HG03066 (cell line): ENCODE data around the gene STYK1.
"Not testable (repeated sequence)": the region's sequence is repeated elsewhere in the genome, so short reads cannot be mapped to it uniquely, and the experiment has no call there.

Experiments used
- ATAC-seq: cut with Tn5 transposase; IDR thresholded peaks from one replicate; pipeline ENCODE4 v1.9.1; 2021; ENCODE audit warnings: low read depth; ENCODE audit not compliant: unreplicated experiment

STYK1 gene

GRCh38 chr12:10624605-10625004 lies 49.2 kb downstream of the STYK1 start:
- ATAC-seq, result no peak

- no peak for ATAC-seq
Observed at GRCh38 chr12:10623131-10623530, 50.7 kb downstream of the STYK1 start.

DNA sequence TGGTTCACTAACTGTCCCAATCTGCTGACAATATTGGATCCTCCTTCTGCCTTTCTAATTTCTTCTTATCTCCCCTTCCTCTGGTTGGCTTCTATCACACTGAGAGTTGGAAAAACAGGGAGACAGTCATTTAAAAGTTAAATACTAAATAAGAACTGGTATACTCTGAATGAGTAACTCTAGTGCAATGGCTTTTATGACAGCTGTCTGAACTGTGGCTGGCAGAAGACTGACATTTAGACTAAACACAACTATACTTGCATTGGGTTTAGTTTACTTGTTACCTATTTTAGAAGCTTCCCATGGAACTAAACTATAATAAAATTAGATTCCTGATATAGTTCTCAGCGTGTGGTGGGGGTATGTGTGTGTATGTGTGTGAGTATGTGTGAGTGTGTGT lies 52.6 kb downstream of the STYK1 start:
- no peak for ATAC-seq

DNA sequence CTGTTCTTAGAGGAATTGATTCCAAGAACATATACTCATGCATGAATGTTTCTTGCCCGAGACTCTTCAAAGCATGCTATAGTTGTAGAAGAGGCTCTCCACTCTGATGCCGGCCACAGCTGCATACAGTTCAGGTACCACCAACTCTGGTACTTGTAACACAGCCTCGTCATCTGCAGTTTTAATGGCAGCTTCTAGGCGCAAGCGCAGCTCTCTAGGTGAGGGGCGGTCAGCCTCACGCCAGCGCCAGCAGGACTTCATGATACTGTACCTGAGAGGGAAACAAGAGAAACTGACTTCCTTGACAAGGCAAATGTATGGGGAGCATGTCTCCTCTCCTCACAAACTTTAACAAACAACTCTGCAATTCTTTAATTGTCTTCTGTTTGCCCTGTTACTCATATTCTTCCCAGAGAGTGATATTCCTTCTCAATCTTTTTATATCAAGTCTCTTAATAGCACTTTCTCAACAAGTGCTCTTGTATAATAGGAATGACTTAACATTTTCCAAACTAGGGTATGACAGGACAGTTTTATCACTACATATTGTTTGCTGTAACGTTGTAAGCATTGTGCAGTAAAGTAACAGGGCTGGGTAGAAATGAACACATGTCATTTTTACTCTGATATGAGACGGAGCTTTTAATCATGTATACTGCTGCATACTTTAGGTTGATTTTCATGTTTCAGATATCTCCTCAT lies 53.6 kb downstream of the STYK1 start:
- no peak for ATAC-seq

- no peak for ATAC-seq
Observed at GRCh38 chr12:10618338-10618987, 55.4 kb downstream of the STYK1 start.

DNA sequence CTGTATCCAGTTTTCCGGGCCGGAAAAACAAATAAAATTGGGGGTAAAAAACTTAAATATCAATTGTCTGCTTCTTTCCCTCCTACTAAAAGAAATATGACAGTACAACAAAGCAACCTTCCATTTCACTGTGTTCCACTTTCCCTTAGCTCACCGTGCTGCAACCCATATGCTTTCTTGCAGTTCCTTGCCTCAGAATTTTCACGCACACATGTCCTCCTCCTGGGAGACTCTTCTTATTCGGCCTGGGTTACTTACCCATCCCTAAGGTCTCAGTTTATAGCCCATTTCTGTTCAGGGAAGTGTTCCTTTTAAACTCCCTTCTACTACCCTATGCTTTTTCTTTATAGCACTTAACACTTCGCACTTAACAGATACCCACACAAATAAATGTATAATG lies 56.0 kb downstream of the STYK1 start:
- ATAC-seq, result no peak

DNA sequence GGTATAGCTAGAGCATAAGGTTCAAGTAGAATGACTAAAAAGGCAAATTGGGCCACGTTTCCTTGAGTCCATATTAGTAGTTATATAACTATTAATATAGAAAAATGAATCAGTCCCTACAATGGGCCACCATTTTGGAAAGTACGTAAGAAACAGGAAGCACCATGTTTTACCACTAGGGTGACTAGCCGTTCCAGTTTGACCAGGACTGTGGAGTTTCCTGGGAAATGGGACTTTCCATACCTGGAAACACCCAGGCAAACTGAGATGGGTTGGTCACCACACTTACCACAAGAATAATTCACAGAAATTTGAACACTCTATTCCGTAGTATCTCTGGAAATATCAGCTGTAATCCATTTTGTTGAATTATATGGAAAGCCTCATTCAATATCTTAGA lies 58.3 kb downstream of the STYK1 start:
- ATAC-seq, result no peak

GRCh38 chr12:10614056-10614370 lies 59.8 kb downstream of the STYK1 start:
- ATAC-seq, result no peak

DNA sequence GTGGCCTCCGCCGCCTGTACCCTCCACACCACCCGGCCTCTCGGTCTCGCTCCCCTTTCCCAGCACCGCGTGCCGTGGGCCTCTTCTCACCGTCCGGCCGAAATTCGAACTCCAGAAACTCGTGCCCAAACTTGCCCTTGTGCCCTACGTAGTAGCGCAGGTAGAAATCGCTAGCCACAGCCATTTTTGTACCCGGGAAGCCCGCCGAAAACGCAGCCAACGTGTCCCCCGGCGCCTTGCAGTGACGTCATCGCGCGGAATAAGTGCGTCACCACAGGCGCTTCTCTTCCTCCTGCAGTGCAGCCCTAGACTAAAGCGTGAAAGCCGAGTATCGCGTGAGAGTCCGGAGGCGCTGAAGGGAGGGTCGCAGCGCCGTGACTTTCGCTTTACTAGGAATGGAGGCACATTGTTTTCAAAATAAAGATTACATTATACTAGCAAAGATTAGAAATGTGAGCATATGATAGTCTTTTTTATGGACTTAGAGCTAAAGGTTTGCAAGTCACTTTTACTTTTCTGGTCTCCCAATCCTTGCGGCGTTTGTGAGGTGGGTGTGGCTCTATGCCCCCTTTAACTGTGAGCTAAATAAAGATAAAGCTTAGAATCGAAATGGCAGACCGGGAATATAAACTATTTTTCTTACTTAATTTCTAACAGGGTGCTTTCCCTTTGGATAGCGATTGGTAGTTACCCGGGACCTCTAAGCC lies 60.4 kb downstream of the STYK1 start, which contains the start of gene MAGOHB:
Gene MAGOHB (minus strand): TSS at position 261 of the 707 bp plus-strand sequence. CDS start 77 bp downstream, at position 184.
- peak; percentile 93 for ATAC-seq

DNA sequence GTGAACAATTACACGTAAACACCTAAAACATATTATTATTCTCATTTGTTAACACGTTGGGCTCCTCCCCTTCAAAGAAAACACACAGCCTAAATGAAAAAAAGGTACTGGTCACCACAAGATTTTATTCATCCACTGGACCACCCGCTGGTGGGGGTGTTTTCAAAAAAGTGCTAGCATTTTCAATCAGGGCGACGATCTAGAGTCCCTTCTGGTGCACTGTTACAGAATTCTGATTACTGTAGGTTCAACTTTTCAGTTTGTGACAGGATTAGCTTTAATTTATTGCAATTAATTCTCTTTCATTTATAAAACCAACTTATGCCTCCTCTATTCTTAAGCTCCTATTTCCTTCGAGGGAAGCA lies 60.9 kb downstream of the STYK1 start:
- ATAC-seq, result peak; percentile 7

DNA sequence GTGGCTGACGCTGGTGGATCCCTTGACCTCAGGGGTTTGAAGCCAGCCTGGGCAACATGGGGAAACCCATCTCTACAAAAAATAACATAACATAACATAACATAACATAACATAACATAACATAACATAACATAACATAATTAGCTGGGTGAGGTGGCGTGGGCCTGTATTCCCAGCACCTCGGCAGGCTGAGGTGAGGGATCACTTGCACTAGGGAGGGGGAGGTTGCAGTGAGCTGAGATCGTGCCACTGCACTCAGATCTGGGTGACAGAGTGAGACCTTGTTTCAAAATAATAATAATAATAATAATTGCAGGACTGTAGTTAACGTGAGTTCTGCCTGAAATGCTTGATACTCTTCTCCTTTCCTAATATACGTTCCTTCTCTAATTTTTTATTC lies 61.7 kb downstream of the STYK1 start:
- no peak for ATAC-seq

- not testable (repeated sequence) for ATAC-seq
Observed at GRCh38 chr12:10611258-10611657, 62.6 kb downstream of the STYK1 start.

- ATAC-seq, result no peak
Observed at GRCh38 chr12:10610188-10610587, 63.7 kb downstream of the STYK1 start.

DNA sequence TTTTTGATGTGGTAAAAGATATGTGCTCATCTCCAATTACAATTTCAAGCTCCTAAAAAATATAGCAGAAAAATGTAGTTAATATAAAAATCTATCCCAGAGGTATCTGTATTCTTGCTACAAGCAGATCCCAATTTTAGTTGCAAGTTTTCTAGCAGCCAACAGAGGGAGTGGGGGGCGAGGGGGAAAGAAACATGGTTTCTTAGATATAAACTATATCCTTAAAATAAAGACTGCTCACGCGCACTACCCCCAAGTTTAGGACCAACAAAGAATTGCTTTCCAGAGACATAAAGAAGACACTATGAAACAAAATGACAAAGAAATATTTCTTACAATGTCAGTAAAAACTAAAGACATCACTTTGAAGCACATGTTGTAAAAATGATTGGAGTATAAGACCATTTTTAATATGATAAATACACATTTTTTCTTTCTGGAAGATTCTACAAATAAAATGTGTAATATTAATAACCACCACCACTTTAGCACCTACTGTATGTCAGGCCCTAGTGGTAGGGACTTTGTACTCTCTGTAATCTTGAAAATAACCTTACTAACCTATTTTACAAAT lies 65.9 kb downstream of the STYK1 start:
- ATAC-seq, result no peak

DNA sequence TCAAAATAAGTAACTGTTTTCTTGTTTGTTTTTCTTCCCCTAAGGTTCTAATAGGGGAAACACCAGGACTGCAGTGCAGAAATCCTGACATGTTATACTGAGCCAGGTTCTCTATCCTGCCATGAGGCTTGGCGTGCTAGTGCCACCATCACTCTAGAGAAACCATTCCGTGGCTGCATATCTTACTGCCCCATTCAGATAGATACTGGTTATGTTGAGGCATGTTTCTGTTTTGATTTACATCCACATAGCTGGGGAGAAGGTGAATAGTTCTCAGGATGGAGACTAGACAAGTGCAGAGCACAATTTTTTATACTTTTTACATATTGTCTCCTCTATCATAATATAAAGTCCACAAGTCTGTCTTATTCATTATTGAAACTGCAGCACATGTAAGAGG lies 72.0 kb downstream of the STYK1 start:
- ATAC-seq, result no peak

- no peak for ATAC-seq
Observed at GRCh38 chr12:10600988-10601387, 72.9 kb downstream of the STYK1 start.

DNA sequence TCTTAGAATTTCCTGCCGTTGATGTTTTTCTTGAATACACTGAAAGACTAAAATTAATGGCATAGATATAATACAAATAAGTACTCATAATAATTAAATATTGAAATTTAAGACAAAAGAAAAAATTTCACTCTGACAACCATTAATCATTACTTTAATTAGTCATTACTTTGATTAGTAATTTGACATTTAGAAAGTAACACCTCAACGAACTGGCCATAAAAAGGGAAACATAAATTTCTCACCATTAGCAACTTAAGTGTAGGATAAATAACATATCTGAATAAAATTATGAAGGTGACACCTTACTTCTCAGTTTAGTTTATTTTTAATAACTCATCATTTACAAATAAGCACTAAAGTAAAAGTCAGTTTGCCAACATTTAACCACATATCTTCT lies 78.0 kb downstream of the STYK1 start:
- ATAC-seq, result no peak

- no peak for ATAC-seq
Observed at GRCh38 chr12:10590966-10591365, 82.9 kb downstream of the STYK1 start.

GRCh38 chr12:10584415-10584814 lies 89.4 kb downstream of the STYK1 start:
- ATAC-seq, result no peak

GRCh38 chr12:10582704-10583103 lies 91.1 kb downstream of the STYK1 start:
- no peak for ATAC-seq

DNA sequence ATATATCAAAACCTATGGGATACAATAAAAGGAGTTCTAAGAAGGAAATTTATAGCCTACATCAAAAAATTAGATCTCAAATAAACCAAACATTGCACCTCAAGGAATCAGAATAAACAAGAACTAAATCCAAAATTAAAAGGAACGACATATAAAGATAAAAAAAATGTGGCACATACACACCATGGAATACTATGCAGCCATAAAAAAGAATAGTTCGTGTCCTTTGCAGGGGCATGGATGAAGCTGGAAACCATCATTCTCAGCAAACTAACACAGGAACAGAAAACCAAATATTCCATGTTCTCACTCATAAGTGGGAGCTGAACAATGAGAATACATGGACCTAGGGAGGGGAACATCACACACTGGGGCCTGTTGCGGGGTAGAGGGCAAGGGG lies 91.7 kb downstream of the STYK1 start:
- not testable (repeated sequence) for ATAC-seq

DNA sequence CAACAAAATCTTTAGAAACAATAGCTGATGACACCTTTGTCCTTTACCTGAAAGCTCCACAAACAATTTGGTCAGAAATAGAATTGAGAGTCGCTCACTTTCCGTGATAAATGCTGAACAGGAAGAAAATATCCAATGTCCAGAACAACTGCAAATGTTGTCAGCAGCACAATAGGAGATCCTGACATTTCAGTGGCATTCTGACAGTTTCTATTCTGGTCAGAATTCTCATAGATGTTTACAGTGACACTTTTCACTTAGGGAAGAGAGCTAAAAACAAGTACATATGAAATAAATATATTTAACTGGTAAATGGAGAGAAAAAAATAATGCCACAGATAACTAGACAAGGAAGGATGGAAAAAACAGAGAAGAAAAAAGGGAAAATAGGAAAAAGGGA lies 99.5 kb downstream of the STYK1 start:
- ATAC-seq, result no peak
